Stimulated activated CD4-positive, alpha-beta T cell treated with anti-CD3 and anti-CD28 coated beads, TNF-alpha, amount 100 ng/mL, for 4 hours (primary cell): Measurements from ENCODE around the gene TOR4A.
A peak's percentile ranks its signal among the peaks of the same experiment; 100 is the strongest.

Experiments
- DNase-seq, 3 experiments: peaks; one replicate each; pipeline ENCODE4 v3.0.0-alpha.2; 2020; ENCODE audit warnings: low read depth in 3 of 3

Gene TOR4A

GRCh38 chr9:137294681-137295237, 17.2 kb downstream of the TOR4A start:
- no peak for DNase-seq

- peak in 2 of 3 experiments; percentile 17 to 48 for DNase-seq
Measured at GRCh38 chr9:137295238-137295811, 17.8 kb downstream of the TOR4A start.

GRCh38 chr9:137295849-137296669, 18.5 kb downstream of the TOR4A start:
- no peak for DNase-seq

GRCh38 chr9:137296670-137297664, 19.4 kb downstream of the TOR4A start:
- no peak for DNase-seq

- no peak for DNase-seq
Measured at GRCh38 chr9:137297966-137298365, 20.4 kb downstream of the TOR4A start.

GRCh38 chr9:137298401-137299202, 21.1 kb downstream of the TOR4A start:
- DNase-seq = no peak

- no peak for DNase-seq
Measured at GRCh38 chr9:137299203-137299565, 21.7 kb downstream of the TOR4A start.

GRCh38 chr9:137299938-137300337, 22.4 kb downstream of the TOR4A start:
- no peak for DNase-seq

GRCh38 chr9:137300567-137301080, 23.1 kb downstream of the TOR4A start:
- no peak for DNase-seq

GRCh38 chr9:137301081-137301947, 23.8 kb downstream of the TOR4A start:
- no peak for DNase-seq

GRCh38 chr9:137302118-137302448, 24.6 kb downstream of the TOR4A start, which contains the start of gene NRARP:
Gene NRARP (minus strand): TSS chr9:137302271. CDS start chr9:137301928, 343 bp downstream.
- DNase-seq = peak; percentile 88 to 93 (median 91)

- no peak for DNase-seq
Measured at GRCh38 chr9:137302449-137303150, 25.1 kb downstream of the TOR4A start.

GRCh38 chr9:137303151-137303892, 25.8 kb downstream of the TOR4A start:
- no peak for DNase-seq

GRCh38 chr9:137303893-137304382, 26.4 kb downstream of the TOR4A start:
- DNase-seq = no peak

GRCh38 chr9:137304383-137305059, 27.0 kb downstream of the TOR4A start:
- DNase-seq = no peak

GRCh38 chr9:137305060-137305797, 27.7 kb downstream of the TOR4A start:
- peak in 2 of 3 experiments; percentile 34 to 37 for DNase-seq

- no peak for DNase-seq
Measured at GRCh38 chr9:137305798-137306065, 28.2 kb downstream of the TOR4A start.
